Keratinocyte (primary cell): ENCODE results near the gene MAMDC2.

Experiments used
- CTCF ChIP-seq, 3 experiments: IDR thresholded peaks in 1 of 3; conservative IDR thresholded peaks in 1 of 3; optimal IDR thresholded peaks in 1 of 3; 2 replicates in 2 of 3; 3 replicates in 1 of 3; pipeline versions ENCODE3 to v1.5.1; 2011; ENCODE audit warnings: low read length in 3 of 3, mild to moderate bottlenecking in 3 of 3, moderate library complexity in 2 of 3, control low read depth in 1 of 3, inconsistent platforms in 1 of 3; ENCODE audit not compliant: insufficient read depth in 2 of 3; ENCODE audit errors: extremely low read depth in 1 of 3
- EZH2 ChIP-seq: IDR thresholded peaks from one replicate; pipeline ENCODE4 v1.6.1; 2012; ENCODE audit warnings: inconsistent platforms, mild to moderate bottlenecking, low read length, moderate library complexity

- TF ChIP-seq CTCF (optimal IDR thresholded peaks at IDR 0.05 in 1 of 3, IDR thresholded peaks at IDR 0.05 in 1 of 3, conservative IDR thresholded peaks at IDR 0.05 in 1 of 3; ENCODE audit: extremely low read depth in 1 of 3, insufficient read depth in 2 of 3, low read length in 3 of 3) (no peak), EZH2 (no peak)
Measured at GRCh38 chr9:70003901-70004714, 39.5 kb upstream of the MAMDC2 start.
